ENCODE data around the gene TARBP1.
A peak's percentile ranks its signal among the peaks of the same experiment; 100 is the strongest.

The TARBP1 gene

DNA sequence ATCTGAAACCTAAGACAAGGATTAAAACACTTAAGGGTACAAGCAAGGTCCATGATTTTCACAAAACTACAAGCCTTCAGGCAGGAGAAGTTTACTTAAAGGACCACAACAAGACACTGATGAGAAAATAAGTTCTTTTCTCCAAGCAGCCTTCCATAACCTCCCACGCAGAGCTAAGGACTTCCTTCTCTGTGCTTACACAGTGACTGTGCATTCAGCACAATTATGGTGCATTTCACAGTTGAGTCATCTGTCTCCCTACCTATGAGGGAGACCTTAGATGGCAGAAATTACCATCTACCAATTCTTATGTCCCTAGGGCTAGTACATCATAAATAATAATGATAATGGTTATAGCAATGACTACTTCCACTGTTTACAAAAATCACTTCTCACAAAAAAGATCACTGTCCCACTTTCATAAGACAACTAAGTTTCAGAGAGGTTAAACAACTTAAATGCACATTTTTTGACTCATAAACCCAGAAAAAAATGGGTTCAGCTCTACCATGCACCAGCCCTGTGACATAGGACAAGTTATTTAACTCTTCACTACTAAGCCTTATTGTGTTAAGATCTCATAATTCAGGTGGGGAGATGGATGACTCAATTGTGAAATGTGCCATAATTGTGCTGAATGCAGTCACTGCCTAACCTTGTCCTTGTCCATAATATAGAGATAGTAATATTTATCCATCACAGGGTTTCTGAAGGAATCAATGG is 45.3 kb downstream of the TARBP1 start:
- H3K4me3 ChIP-seq (ENCODE audit: low read length): no peak overlapping the region
- DNase-seq (ENCODE audit: low read depth): peak; percentile 28
- TF ChIP-seq, protein P1, sequence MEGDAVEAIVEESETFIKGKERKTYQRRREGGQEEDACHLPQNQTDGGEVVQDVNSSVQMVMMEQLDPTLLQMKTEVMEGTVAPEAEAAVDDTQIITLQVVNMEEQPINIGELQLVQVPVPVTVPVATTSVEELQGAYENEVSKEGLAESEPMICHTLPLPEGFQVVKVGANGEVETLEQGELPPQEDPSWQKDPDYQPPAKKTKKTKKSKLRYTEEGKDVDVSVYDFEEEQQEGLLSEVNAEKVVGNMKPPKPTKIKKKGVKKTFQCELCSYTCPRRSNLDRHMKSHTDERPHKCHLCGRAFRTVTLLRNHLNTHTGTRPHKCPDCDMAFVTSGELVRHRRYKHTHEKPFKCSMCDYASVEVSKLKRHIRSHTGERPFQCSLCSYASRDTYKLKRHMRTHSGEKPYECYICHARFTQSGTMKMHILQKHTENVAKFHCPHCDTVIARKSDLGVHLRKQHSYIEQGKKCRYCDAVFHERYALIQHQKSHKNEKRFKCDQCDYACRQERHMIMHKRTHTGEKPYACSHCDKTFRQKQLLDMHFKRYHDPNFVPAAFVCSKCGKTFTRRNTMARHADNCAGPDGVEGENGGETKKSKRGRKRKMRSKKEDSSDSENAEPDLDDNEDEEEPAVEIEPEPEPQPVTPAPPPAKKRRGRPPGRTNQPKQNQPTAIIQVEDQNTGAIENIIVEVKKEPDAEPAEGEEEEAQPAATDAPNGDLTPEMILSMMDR (conservative IDR thresholded peaks at IDR 0.05; ENCODE audit: low read length): no peak

DNA sequence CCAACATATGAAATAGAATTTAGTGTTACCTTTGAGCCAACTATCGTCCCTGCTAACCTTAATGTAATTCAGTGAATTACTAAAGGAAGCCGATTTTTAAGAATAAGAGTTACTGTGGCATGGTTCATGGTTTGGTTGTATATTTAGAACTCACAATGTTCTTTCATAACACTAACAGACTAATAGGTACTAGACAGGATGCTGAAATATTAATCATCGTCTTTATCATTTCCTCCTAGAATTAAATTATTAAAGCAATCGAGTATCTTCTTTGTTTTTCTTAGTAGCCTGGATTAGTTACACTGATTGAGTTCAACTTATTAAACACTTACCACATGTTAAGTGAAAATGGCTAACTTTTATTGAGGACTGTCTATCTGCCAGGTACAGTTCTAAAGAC is 47.7 kb downstream of the TARBP1 start:
- no peak for DNase-seq (ENCODE audit: low read depth)
- H3K4me3 ChIP-seq (ENCODE audit: low read length): no peak overlapping the region
- TF ChIP-seq, protein P1 (conservative IDR thresholded peaks at IDR 0.05; ENCODE audit: low read length): no peak

DNA sequence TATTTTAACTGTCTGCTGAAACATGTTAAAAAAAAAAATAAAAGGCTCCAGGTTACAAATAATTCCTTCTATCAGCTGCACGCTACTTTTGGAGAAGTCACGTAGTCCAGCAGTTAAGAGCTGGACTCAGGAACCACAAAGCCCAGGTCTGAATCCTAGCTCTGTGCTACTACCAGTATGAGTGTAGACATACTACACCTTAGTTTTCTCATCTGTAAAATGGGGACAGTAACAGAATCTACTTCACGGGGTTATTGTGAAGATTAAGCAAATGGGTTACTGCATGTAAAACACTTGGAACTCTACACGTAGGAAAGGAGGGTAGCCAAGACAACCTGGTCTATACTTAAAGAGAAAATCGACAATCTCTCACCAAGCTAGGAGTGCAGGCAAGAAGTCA is 48.3 kb downstream of the TARBP1 start:
- TF ChIP-seq, protein P1 (conservative IDR thresholded peaks at IDR 0.05; ENCODE audit: low read length): no peak
- H3K4me3 ChIP-seq (ENCODE audit: low read length): no peak overlapping the region
- no peak for DNase-seq (ENCODE audit: low read depth)

DNA sequence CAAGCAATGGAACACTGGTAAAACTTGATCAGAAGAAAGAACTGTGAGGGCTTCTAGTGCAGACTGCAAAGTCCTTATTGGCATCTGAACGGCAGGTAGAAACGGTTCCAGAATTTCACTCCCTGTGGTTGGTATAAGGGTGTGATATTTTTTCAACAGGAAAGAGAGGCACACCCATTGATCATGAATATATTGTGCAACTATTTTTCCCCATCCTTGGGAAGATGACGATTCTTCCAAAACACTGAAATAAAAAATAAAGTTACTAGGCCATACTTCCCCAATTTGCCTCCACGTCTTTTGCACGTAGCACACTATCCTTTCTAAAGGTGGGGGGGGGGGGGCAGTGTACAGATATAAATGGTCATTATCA is 49.6 kb downstream of the TARBP1 start:
- TF ChIP-seq, protein P1 (conservative IDR thresholded peaks at IDR 0.05; ENCODE audit: low read length): no peak
- no peak overlapping the region for H3K4me3 ChIP-seq (ENCODE audit: low read length)
- no peak for DNase-seq (ENCODE audit: low read depth)

DNA sequence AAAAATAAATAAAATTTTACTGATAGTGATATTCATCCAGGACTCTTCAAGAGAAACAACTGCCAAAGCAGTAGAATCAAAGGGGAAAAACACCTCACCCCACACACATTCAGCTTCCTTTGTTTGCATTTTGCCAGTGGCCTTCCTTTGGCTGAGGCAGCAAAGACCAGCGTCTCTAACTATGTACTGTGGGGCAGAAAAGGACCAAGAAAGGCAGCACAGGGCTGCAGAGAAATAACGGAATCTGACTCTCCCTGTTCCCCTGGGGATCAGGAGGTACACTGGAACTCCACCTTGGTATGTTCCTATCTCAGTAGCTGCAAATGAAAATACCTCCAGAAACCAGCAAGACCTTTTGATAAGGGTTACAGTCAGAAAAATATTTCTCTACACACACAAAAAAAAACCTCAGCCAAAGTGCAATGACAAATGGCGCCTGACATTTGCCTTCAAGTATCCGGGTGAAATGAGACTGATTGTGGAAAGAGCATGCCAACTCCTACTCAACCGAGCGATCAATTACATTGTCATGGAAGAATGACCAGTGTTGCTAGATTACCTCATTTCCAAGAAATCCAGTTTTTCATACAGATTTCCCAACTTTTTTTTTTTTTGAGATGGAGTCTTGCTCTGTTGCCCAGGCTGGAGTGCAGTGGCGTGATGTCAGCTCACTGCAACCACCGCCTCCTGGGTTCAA is 50.9 kb downstream of the TARBP1 start:
- TF ChIP-seq, protein P1 (conservative IDR thresholded peaks at IDR 0.05; ENCODE audit: low read length): no peak
- no peak overlapping the region for H3K4me3 ChIP-seq (ENCODE audit: low read length)
- DNase-seq (ENCODE audit: low read depth): no peak

DNA sequence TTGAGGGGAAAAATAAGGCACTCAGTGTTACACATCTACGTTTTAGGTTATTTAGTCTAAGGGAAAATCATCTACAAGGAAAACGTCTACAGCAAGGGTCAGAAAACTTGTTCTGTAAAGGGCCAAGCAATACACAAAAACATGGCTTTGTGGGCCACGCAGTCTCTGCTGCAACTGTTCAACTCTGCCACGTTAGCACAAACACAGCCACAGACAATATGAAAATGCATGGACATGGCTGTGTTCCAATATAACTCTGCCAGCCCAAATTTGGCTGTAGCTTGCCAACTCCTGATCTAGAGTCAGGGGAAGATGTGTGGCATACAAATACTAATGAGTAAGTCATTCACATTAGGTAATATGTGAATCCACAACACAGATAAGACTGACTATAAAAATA is 65.0 kb downstream of the TARBP1 start:
- no peak for DNase-seq (ENCODE audit: low read depth)
- TF ChIP-seq, protein P1 (conservative IDR thresholded peaks at IDR 0.05; ENCODE audit: low read length): no peak
- H3K4me3 ChIP-seq (ENCODE audit: low read length): no peak overlapping the region

DNA sequence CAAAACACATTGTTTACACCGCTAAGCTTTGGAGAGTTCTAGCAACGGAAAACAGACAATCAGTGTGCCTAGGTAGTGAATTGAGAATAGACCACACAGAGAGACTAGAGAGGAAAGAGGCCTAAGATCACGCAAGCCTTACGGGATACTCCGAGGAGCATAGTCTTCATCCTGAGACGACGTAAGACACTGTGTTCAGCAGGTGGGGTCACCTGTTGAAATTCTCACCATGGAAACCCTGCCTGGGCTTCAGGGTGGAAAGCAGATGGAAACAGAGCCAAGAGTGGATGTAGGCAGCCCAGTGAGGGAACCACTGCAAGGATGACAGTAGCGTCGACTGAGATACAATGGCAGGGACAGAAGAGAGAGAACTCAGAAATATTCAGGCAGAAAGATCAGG is 65.5 kb downstream of the TARBP1 start:
- no peak for DNase-seq (ENCODE audit: low read depth)
- TF ChIP-seq, protein P1 (conservative IDR thresholded peaks at IDR 0.05; ENCODE audit: low read length): no peak
- no peak overlapping the region for H3K4me3 ChIP-seq (ENCODE audit: low read length)

Measured in AG10803 (cell line).